ENCODE data around the gene SPACA4. TPM values are rescaled to one million over a fixed set of nuclear protein-coding genes. Genes with fewer than 3 reads are reported as not detected.

Gene SPACA4
- total RNA-seq, 1 experiment from 2014 or later: not detected

GRCh38 chr19:48568345-48568886 is 38.1 kb upstream of the SPACA4 start:
- ChIA-PET CTCF (interaction anchor here (0.7 to 4.4 kb wide), 10 partner anchors 11 to 79 kb away, joined by 3 to 25 read pairs (median 3); no protein-coding TSS in a partner anchor), POLR2A (interaction anchor here (0.6 to 1.3 kb wide), 2 partner anchors 79 to 1025 kb away, joined by 4 read pairs; no protein-coding TSS in a partner anchor)
- Mint-ChIP-seq H3K27me3 (ENCODE audit: low read depth) (peaks cover 6% of the 10 kb centered on the region; the same call in 1 of the 2 replicates), H3K4me1 (peaks cover 15% of the 10 kb centered on the region), H3K27ac (no peak overlapping the region), H3K4me3 (no peak overlapping the region; the same call in 1 of the 2 replicates), H3K9me3 (no peaks in the 10 kb centered on the region), H3K36me3 (no peaks in the 10 kb centered on the region)
- no peak for DNase-seq (ENCODE audit: low spot score)
- ATAC-seq: peak; percentile 51
- TF ChIP-seq ZNF396 (CRISPR knock-in tag; IDR thresholded peaks at IDR 0.05; ENCODE audit: borderline replicate concordance) (no peak), TP53 (CRISPR knock-in tag; IDR thresholded peaks at IDR 0.05) (no peak), FOXK1 (CRISPR knock-in tag; IDR thresholded peaks at IDR 0.05) (no peak), CDX4 (CRISPR knock-in tag; IDR thresholded peaks at IDR 0.05; ENCODE audit: borderline replicate concordance) (no peak), ZNF425 (CRISPR knock-in tag; conservative IDR thresholded peaks at IDR 0.05) (no peak), ZNF281 (CRISPR knock-in tag; IDR thresholded peaks at IDR 0.05) (no peak), CTCF (IDR thresholded peaks at IDR 0.05) (no peak), NFYB (CRISPR knock-in tag; conservative IDR thresholded peaks at IDR 0.05; ENCODE audit: low read depth) (no peak), ZNF423 (CRISPR knock-in tag; IDR thresholded peaks at IDR 0.05) (no peak), GTF2I (CRISPR knock-in tag; conservative IDR thresholded peaks at IDR 0.05) (no peak)

GRCh38 chr19:48569814-48570213 is 36.7 kb upstream of the SPACA4 start:
- CTCF ChIA-PET: interaction anchor here (1.1 kb wide), 1 partner anchor 39 kb away, joined by 4 read pairs; no protein-coding TSS in a partner anchor
- no peak overlapping the region for H3K27ac Mint-ChIP-seq
- no peaks in the 10 kb centered on the region for H3K9me3 Mint-ChIP-seq
- ATAC-seq (no peak), DNase-seq (ENCODE audit: low spot score) (no peak)
- no peak overlapping the region for H3K4me3 Mint-ChIP-seq
- POLR2A ChIA-PET: no interaction called here
- peaks cover 15% of the 10 kb centered on the region for H3K4me1 Mint-ChIP-seq
- no peaks in the 10 kb centered on the region for H3K36me3 Mint-ChIP-seq
- TF ChIP-seq GABPB1 (CRISPR knock-in tag; IDR thresholded peaks at IDR 0.05) (no peak), CTCF (IDR thresholded peaks at IDR 0.05) (no peak), PREB (CRISPR knock-in tag; IDR thresholded peaks at IDR 0.05; ENCODE audit: borderline replicate concordance) (no peak), RORB (CRISPR knock-in tag; IDR thresholded peaks at IDR 0.05) (no peak), TP53 (CRISPR knock-in tag; IDR thresholded peaks at IDR 0.05) (no peak), MLX (CRISPR knock-in tag; IDR thresholded peaks at IDR 0.05) (no peak), TEAD4 (CRISPR knock-in tag; IDR thresholded peaks at IDR 0.05) (no peak), GTF2I (CRISPR knock-in tag; conservative IDR thresholded peaks at IDR 0.05) (no peak), PRRX2 (CRISPR knock-in tag; IDR thresholded peaks at IDR 0.05) (no peak), SOX15 (CRISPR knock-in tag; IDR thresholded peaks at IDR 0.05) (no peak), NR1H2 (CRISPR knock-in tag; IDR thresholded peaks at IDR 0.05) (no peak), ZNF138 (CRISPR knock-in tag; conservative IDR thresholded peaks at IDR 0.05) (no peak), KAT7 (CRISPR knock-in tag; IDR thresholded peaks at IDR 0.05; ENCODE audit: borderline replicate concordance) (no peak)
- peaks cover 6% of the 10 kb centered on the region; the same call in 1 of the 2 replicates for H3K27me3 Mint-ChIP-seq (ENCODE audit: low read depth)
